Measurements from ENCODE around the gene RNF146. TPM values are rescaled to one million over a fixed set of nuclear protein-coding genes. Genes with fewer than 3 reads are reported as not detected.

The RNF146 gene
- total RNA-seq, 2 experiments from 2014 or later: 12.5 to 13.2 TPM

DNA sequence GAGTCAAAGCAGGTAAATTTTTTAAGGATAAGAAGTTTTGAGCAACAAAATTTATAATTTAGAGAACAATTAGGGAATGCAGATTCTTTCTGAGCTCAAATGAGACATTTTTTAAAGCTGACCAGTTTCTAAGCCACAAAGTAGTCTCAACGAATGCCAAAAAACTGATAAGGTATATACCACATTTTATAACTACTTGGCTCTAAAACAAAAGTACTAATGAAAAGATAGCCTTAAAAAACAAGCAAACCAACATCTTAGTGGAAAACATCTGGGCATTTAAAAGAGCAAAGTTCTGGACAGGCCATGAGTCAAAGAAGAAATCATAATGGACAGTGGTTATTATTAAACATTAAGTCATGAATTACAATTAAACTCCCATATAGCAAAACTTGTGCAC lies 23.2 kb upstream of the RNF146 start:
- CTCF ChIA-PET: no interaction called here
- no peak for ATAC-seq
- Mint-ChIP-seq H3K4me3 (no peak overlapping the region), H3K4me1 (ENCODE audit: low read depth) (no peaks in the 10 kb centered on the region), H3K27me3 (peaks cover 11% of the 10 kb centered on the region), H3K36me3 (ENCODE audit: low read depth) (no peaks in the 10 kb centered on the region), H3K27ac (no peak overlapping the region), H3K9me3 (no peaks in the 10 kb centered on the region)
- TF ChIP-seq, protein P1, sequence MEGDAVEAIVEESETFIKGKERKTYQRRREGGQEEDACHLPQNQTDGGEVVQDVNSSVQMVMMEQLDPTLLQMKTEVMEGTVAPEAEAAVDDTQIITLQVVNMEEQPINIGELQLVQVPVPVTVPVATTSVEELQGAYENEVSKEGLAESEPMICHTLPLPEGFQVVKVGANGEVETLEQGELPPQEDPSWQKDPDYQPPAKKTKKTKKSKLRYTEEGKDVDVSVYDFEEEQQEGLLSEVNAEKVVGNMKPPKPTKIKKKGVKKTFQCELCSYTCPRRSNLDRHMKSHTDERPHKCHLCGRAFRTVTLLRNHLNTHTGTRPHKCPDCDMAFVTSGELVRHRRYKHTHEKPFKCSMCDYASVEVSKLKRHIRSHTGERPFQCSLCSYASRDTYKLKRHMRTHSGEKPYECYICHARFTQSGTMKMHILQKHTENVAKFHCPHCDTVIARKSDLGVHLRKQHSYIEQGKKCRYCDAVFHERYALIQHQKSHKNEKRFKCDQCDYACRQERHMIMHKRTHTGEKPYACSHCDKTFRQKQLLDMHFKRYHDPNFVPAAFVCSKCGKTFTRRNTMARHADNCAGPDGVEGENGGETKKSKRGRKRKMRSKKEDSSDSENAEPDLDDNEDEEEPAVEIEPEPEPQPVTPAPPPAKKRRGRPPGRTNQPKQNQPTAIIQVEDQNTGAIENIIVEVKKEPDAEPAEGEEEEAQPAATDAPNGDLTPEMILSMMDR (IDR thresholded peaks at IDR 0.05): no peak
- DNase-seq: no peak
- POLR2A ChIA-PET: no interaction called here
- intact Hi-C loops (cut with micrococcal nuclease): no loop called here

GRCh38 chr6:127247114-127248096 lies 19.3 kb upstream of the RNF146 start:
- TF ChIP-seq, protein P1 (IDR thresholded peaks at IDR 0.05): no peak
- intact Hi-C loops (cut with micrococcal nuclease): no loop called here
- ATAC-seq (no peak), DNase-seq (no peak)
- H3K4me3 Mint-ChIP-seq: no peak overlapping the region
- H3K4me1 Mint-ChIP-seq (ENCODE audit: low read depth): no peaks in the 10 kb centered on the region
- H3K27me3 Mint-ChIP-seq: peaks cover 4% of the 10 kb centered on the region
- H3K9me3 Mint-ChIP-seq: no peaks in the 10 kb centered on the region
- no peaks in the 10 kb centered on the region for H3K36me3 Mint-ChIP-seq (ENCODE audit: low read depth)
- ChIA-PET POLR2A (interaction anchor here (0.6 kb wide), 1 partner anchor 174 kb away, joined by 3 read pairs; no protein-coding TSS in a partner anchor), CTCF (interaction anchor here (0.9 kb wide), 2 partner anchors 15 to 19 kb away, joined by 3 read pairs; partner anchors contain the start of gene RNF146)
- H3K27ac Mint-ChIP-seq: no peak overlapping the region

GRCh38 chr6:127249621-127250020 lies 17.0 kb upstream of the RNF146 start:
- no peak for ATAC-seq
- Mint-ChIP-seq H3K9me3 (no peaks in the 10 kb centered on the region), H3K4me1 (ENCODE audit: low read depth) (no peaks in the 10 kb centered on the region), H3K27me3 (peaks cover 2% of the 10 kb centered on the region), H3K36me3 (ENCODE audit: low read depth) (no peaks in the 10 kb centered on the region), H3K4me3 (no peak overlapping the region), H3K27ac (no peak overlapping the region)
- POLR2A ChIA-PET: no interaction called here
- TF ChIP-seq, protein P1 (IDR thresholded peaks at IDR 0.05): no peak
- intact Hi-C loops (cut with micrococcal nuclease): no loop called here
- DNase-seq: no peak
- CTCF ChIA-PET: no interaction called here

DNA sequence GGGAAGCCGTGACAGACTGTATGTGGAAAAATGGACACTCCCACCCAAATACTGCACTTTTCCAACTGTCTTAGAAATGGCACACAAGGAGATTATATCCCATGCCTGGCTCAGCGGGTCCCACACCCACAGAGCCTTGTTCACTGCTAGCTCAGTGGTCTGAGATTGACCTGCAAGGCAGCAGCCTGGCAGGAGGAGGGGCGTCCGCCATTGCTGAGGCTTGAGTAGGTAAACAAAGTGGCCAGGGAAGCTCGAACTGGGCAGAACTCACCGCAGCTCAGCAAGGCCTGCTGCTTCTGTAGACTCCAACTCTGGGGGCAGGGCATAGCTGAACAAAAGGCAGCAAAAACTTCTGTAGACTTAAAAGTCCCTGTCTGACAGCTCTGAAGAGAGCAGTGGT lies 11.4 kb upstream of the RNF146 start:
- no peaks in the 10 kb centered on the region for H3K4me1 Mint-ChIP-seq (ENCODE audit: low read depth)
- TF ChIP-seq, protein P1 (IDR thresholded peaks at IDR 0.05): no peak
- ChIA-PET CTCF (no interaction called here), POLR2A (interaction anchor here (0.6 kb wide), 1 partner anchor 25 kb away, joined by 3 read pairs; no protein-coding TSS in a partner anchor)
- peaks cover 2% of the 10 kb centered on the region for H3K27me3 Mint-ChIP-seq
- no peak overlapping the region for H3K4me3 Mint-ChIP-seq
- no peaks in the 10 kb centered on the region for H3K9me3 Mint-ChIP-seq
- DNase-seq: no peak
- no peaks in the 10 kb centered on the region for H3K36me3 Mint-ChIP-seq (ENCODE audit: low read depth)
- H3K27ac Mint-ChIP-seq: no peak overlapping the region
- intact Hi-C loops (cut with micrococcal nuclease): no loop called here
- ATAC-seq: no peak

- no peak for DNase-seq
- H3K36me3 Mint-ChIP-seq (ENCODE audit: low read depth): peaks cover 2% of the 10 kb centered on the region
- peaks cover 7% of the 10 kb centered on the region for H3K4me1 Mint-ChIP-seq (ENCODE audit: low read depth)
- peaks cover 2% of the 10 kb centered on the region for H3K27me3 Mint-ChIP-seq
- TF ChIP-seq, protein P1 (IDR thresholded peaks at IDR 0.05): no peak
- no peak overlapping the region for H3K27ac Mint-ChIP-seq
- no peak overlapping the region for H3K4me3 Mint-ChIP-seq
- ATAC-seq: no peak
- intact Hi-C loops (cut with micrococcal nuclease): no loop called here
- ChIA-PET CTCF (interaction anchor here (0.6 to 1.3 kb wide), 3 partner anchors 10 to 254 kb away, joined by 3 to 4 read pairs (median 4); no protein-coding TSS in a partner anchor), POLR2A (no interaction called here)
- no peaks in the 10 kb centered on the region for H3K9me3 Mint-ChIP-seq
Measured at GRCh38 chr6:127262896-127263295, 3.8 kb upstream of the RNF146 start.

Data from activated CD8-positive, alpha-beta T cell treated with anti-CD3 and anti-CD28 coated beads for 36 hours (primary cell).